ENCODE measurements around the gene AHSG.

AHSG gene

GRCh38 chr3:186642014-186642413 is 29.2 kb downstream of the AHSG start:
- no peak for DNase-seq (ENCODE audit: low read depth)

- no peak for DNase-seq (ENCODE audit: low read depth)
These were observed 30.6 kb downstream of the AHSG start for GRCh38 chr3:186643493-186643892.

- no peak for DNase-seq (ENCODE audit: low read depth)
These were observed 31.8 kb downstream of the AHSG start for GRCh38 chr3:186644683-186645082.

GRCh38 chr3:186646106-186646505 is 33.2 kb downstream of the AHSG start:
- no peak for DNase-seq (ENCODE audit: low read depth)

GRCh38 chr3:186646841-186647240 is 34.0 kb downstream of the AHSG start:
- no peak for DNase-seq (ENCODE audit: low read depth)

- DNase-seq (ENCODE audit: low read depth): no peak
These were observed 36.0 kb downstream of the AHSG start for GRCh38 chr3:186648851-186649250.

GRCh38 chr3:186651678-186652215 is 38.9 kb downstream of the AHSG start:
- DNase-seq (ENCODE audit: low read depth): no peak

- no peak for DNase-seq (ENCODE audit: low read depth)
These were observed 40.3 kb downstream of the AHSG start for GRCh38 chr3:186653080-186653707.

GRCh38 chr3:186653984-186654383 is 41.1 kb downstream of the AHSG start:
- no peak for DNase-seq (ENCODE audit: low read depth)

- DNase-seq (ENCODE audit: low read depth): no peak
These were observed 50.7 kb downstream of the AHSG start for GRCh38 chr3:186663361-186664118.

GRCh38 chr3:186664119-186664495 is 51.2 kb downstream of the AHSG start:
- no peak for DNase-seq (ENCODE audit: low read depth)

- DNase-seq (ENCODE audit: low read depth): no peak
These were observed 51.6 kb downstream of the AHSG start for GRCh38 chr3:186664506-186664905.

GRCh38 chr3:186665625-186666188 is 52.8 kb downstream of the AHSG start, which contains the start of gene HRG:
Gene HRG, plus strand, starts transcription at chr3:186666014. Its CDS starts 18 bp downstream, at chr3:186666032.
- no peak for DNase-seq (ENCODE audit: low read depth)

- DNase-seq (ENCODE audit: low read depth): no peak
These were observed 55.6 kb downstream of the AHSG start for GRCh38 chr3:186668426-186668825.

GRCh38 chr3:186669378-186670084 is 56.7 kb downstream of the AHSG start:
- DNase-seq (ENCODE audit: low read depth): no peak

- DNase-seq (ENCODE audit: low read depth): no peak
These were observed 57.3 kb downstream of the AHSG start for GRCh38 chr3:186670155-186670554.

Data from HS-27A (cell line).